B cell (primary cell): ENCODE measurements around the gene SLC25A48.

Experiments
- CTCF ChIP-seq: fragments of 200-600 bp; IDR thresholded peaks from one replicate; pipeline ENCODE4 v1.8.0; 2022; ENCODE audit warnings: antibody characterized with exemption, mild to moderate bottlenecking
- EZH2 ChIP-seq: IDR thresholded peaks from 2 replicates; pipeline ENCODE4 v1.6.1; 2012; ENCODE audit warnings: borderline replicate concordance, low read depth, mild to moderate bottlenecking, moderate library complexity, low read length; ENCODE audit not compliant: insufficient read depth, poor library complexity, severe bottlenecking

GRCh38 chr5:135821802-135822201, 12.7 kb upstream of the SLC25A48 start:
- TF ChIP-seq CTCF (no peak), EZH2 (no peak)
